GM19395 (cell line): Measurements from ENCODE around the gene TTI1.

Experiments used
- ATAC-seq: cut with Tn5 transposase; IDR thresholded peaks from one replicate; pipeline ENCODE4 v1.9.1; 2021; ENCODE audit warnings: mild to moderate bottlenecking, moderate library complexity; ENCODE audit not compliant: unreplicated experiment

TTI1 gene

DNA sequence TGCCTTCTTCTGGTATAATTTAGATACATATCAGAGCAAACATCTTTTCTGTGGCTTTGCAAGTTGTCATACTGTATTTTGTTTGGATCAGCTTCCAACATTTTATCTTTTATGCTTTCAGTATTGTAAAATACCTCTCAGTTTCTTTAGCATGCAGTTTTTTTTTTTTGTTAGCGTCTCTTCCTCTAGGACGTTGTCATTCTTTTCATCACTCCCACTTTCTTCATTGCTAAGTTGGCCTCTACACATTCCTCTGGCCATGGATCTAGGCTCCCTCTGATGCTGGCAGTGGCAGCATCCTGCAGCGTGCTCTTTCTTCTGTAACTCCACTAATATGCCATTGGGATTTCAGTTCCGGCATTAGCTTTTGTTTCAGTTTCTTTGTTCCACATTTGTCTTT, 22.0 kb upstream of the TTI1 start:
- ATAC-seq = no peak

GRCh38 chr20:38054647-38055046, 21.4 kb upstream of the TTI1 start:
- ATAC-seq = no peak

GRCh38 chr20:38052870-38053269, 19.6 kb upstream of the TTI1 start:
- ATAC-seq = no peak

DNA sequence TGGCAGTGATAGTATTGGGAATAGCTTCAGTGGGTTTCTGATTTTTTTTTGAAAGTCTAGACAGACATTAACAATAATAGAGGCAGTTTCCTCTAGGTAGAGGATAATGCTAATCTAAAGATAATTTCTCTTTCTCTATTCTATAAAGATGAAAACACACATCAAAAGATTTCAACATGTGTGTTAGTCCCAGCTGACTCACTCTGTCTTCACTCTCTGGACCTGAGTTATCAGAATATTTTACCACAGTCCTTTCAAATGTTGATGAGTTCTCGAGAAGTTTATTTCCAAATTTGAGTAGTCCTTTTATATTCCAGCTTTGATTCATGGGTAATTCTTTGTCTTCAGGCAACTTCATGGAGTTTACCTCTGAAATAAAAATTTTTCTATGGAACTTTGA, 17.4 kb upstream of the TTI1 start:
- no peak for ATAC-seq

DNA sequence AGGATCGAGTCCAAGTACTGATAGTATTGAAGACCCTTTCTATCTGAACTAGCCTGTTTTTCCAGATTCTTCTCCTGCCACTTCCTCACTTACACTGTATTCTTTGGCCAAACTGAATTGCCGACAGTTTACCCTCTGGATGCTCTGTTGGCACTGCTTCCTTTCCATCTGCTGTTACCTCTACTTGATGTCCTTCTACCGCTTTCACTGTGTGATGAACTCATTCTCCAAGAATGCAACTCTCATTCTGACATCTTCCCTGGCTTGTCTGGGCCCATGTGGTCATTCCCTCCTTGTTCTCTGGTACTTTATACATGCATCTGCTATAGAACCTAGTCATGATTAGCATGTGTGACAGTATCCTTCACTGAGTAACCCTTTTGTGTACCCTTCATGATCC, 16.5 kb upstream of the TTI1 start:
- ATAC-seq = no peak

- ATAC-seq = no peak
These were observed 13.3 kb upstream of the TTI1 start for GRCh38 chr20:38046572-38046971.

DNA sequence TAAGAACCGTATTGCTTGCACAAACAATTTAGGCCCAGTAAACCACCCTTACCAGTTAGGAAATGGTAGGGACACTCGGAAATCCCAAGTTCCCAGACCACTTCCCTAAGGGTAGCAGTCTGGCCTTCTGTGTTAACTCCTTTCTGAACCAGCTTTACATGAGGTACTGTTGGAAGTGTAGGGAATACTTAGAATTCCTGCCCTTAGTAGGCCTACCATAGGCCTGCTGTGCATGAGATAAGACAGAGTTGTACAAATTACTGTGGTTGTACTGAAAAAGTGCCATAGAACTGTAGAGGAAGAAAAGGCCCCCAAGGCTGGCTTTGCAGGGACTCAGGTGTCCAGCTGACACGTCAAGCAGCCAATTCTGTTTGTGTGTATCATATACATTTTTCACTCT, 11.4 kb upstream of the TTI1 start:
- ATAC-seq = no peak

DNA sequence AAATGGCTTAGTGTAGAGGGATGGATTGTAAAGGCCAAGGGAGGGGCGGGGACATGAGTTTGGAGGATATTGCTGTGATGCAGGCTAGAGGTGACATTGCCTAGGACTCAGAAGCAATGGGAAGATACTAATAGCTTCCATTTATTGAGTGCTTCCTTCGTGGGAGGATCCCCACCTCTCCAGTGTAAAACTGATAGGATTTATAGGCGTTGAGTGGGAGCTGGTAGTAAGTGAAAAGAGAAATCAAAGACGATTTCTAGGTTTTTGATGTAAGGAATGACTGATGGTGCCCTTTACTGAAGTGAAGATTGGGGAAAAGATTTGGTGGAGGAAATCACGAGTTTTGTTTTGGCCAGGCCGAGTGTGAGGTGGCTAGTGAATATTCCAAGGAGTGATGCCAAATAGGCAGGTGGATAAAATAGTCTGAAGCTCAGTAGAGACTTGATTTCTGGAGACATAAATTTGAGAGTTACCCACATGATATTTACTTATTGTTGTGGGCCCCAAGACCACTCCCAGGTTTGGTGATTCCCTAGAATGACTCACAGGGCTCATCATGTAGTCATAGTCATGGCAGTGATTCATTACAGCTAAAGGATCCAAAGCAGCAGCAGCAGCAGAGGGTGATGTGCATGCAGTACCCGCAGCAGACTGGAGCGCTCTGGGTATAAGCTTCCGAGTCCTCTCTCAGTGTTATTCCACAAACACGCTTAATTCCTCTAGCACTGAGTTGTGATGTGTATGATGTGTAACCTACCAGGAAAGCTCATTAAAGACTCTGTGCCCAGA, 10.4 kb upstream of the TTI1 start:
- no peak for ATAC-seq

GRCh38 chr20:38040276-38040675, 7.0 kb upstream of the TTI1 start:
- no peak for ATAC-seq

GRCh38 chr20:38036366-38036765, 3.1 kb upstream of the TTI1 start:
- no peak for ATAC-seq

DNA sequence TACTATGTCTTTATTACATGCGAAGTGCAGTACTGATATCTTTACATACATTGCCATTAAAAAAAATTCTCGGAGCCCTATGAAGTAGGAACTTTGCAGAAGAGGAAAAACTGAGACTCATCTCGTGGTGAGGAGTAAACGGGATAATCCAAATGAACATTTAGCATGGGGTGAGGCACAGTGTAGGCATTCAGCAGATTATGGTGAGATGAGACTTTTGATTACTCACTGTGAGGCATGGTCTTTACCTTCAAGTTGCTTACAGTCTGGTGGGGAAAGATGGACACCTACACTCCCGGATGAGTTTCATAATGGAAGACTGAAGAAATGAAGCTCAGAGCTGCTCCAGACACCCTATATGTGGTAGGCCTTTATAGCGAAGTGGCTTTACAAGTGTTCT, 1.7 kb upstream of the TTI1 start:
- ATAC-seq = no peak

DNA sequence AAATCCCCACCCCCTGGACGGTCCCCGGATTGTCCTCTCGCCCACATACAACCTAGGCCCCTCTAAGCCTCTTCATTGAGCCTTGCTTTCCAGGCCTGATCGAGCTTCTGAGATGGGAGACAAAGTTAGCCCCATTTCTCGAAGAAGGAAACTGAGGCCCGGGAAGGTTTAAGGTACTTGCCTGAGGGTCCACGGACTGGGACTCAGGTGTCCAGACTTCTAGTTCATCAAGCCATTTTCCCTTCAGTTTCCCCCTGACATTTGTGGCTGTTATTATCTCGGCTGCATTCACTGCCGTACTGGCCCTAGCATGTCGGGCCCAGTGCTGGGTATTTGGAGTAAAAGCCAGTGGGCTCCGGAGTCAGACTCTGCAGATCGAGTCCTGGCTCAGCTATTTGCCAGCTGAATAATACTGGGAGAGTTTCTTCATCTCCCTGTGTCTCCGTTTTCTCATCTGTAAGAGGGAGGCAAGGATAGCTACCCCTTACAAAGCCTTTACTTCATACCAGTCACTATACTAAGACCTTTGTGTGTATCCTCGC, 923 bp upstream of the TTI1 start:
- peak; percentile 5 for ATAC-seq

GRCh38 chr20:38032585-38033329, 499 bp downstream of the TTI1 start:
- peak; percentile 63 for ATAC-seq

DNA sequence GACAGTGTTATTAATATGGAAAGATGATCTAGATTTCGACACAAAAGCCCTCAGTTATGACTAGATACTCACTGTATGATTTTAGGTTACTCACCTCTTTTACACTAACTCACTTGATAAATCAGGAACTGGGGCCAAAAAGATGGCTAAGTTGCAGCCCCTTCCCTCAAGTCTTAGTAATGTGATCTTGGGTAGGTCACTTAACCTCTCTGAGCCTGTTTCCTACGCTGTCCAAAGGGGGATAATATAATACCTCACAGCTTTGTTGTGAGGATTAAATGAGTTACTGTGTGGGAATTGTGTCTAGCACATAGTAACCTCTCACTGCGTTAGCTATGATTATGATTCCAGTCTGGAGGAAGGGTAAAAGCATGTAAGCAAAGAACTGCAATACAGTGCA, 1.3 kb downstream of the TTI1 start:
- ATAC-seq = no peak

- no peak for ATAC-seq
These were observed 3.8 kb downstream of the TTI1 start for GRCh38 chr20:38029453-38029852.

DNA sequence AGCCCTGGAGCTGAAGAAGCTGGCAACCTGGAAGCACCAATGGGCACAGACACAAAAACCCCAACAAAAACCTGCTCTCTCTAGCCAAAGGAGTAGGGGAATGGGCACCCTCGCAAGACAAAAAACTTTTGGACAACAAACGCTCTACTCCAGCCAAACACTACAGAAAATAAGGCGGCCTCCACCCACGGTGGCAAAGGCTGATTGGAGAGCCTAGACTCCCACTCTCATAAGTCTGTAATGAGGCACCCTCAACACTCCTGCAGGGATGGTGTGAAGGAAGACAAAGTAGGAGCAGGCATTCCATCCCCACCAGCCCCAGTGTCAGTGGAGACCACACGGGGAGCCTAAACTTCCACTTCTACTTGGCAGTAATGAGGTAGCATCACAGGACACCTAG, 8.8 kb downstream of the TTI1 start:
- no peak for ATAC-seq

- no peak for ATAC-seq
These were observed 9.9 kb downstream of the TTI1 start for GRCh38 chr20:38023181-38024001.

DNA sequence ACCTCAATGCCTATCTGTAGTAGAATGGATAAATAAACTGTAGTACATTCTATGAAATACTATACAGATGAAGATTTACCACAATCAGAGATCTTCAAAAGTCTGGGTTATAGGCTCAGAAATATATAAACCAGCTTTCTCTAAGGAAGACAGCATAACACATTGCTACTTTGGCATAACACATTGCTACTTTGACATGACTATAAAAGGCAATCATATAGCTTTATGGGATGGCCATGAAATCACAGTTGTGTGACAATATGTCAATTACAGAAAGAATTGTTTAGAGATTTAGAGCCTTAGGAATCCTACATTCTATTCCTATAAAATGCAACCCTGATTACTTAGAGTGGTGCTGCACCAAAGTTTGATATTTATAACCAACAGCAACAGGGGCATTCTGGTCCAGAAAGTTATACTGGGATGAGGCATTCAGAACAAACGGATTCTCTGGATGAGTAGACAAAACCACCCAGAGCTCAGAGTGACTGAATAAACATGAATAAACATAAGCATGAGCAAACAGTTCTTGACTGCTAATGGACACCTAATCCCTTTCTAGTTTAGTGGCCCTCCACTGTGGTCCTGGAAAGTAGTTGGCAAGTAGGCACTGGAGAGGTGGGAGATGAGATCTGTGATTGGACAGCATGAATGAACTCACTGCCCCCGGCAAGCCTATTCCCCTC, 12.0 kb downstream of the TTI1 start:
- no peak for ATAC-seq

- ATAC-seq = no peak
These were observed 14.9 kb downstream of the TTI1 start for GRCh38 chr20:38018385-38018784.

DNA sequence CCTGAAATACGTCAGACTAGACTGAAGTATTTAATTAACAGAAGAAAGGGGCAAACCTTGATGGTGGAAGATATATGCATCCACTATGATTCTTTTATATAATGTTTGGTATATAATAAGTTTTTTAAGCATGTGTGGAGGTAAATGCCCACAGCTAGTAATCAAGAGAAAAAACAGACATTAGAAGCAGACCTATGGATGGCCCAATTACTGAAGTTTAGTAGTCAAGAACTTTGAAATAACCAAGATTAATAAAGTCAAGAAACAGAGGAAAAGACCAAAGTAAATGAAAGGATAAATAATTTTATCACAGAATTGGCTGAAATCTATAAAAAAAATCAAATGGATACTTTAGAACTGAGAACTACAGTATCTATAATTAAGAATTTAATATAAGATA, 15.3 kb downstream of the TTI1 start:
- no peak for ATAC-seq

GRCh38 chr20:38013887-38014286, 19.4 kb downstream of the TTI1 start:
- ATAC-seq = no peak
